HEK293T (cell line): Measurements from ENCODE around the gene SORBS2.

Source experiments
- CTCF ChIA-PET: fragments of 350-600 bp; formaldehyde crosslinking; extraction: SDS; loops from one replicate; lab custom pipeline; 2021; ENCODE audit warnings: antibody characterized with exemption, inconsistent platforms; lab: Yijun Ruan, JAX
- POLR2A ChIA-PET: fragments of 350-600 bp; formaldehyde crosslinking; extraction: SDS; loops from one replicate; lab custom pipeline; 2020; ENCODE audit warnings: antibody characterized with exemption, inconsistent platforms; lab: Yijun Ruan, JAX
- DNase-seq: peaks from one replicate; pipeline ENCODE4 v3.0.0; 2012; ENCODE audit warnings: mixed read lengths; ENCODE audit errors: extremely low spot score
- ARNT ChIP-seq: fragments of 450-650 bp; IDR thresholded peaks from 2 replicates; pipeline ENCODE4 v1.6.1; 2017; ENCODE audit warnings: mild to moderate bottlenecking
- BHLHE40 ChIP-seq: fragments of 450-650 bp; IDR thresholded peaks from 2 replicates; pipeline ENCODE4 v1.6.1; 2016; ENCODE audit warnings: mild to moderate bottlenecking, moderate library complexity, borderline replicate concordance
- CTBP1 ChIP-seq: fragments of 450-650 bp; IDR thresholded peaks from 2 replicates; pipeline ENCODE4 v1.6.1; 2016; ENCODE audit warnings: borderline replicate concordance
- ELF4 ChIP-seq: fragments of 450-650 bp; IDR thresholded peaks from 2 replicates; pipeline ENCODE4 v1.6.1; 2017; ENCODE audit warnings: antibody characterized with exemption
- FOXA1 ChIP-seq: fragments of 450-650 bp; IDR thresholded peaks from 2 replicates; pipeline ENCODE4 v1.6.1; 2016; ENCODE audit warnings: mild to moderate bottlenecking
- FOXK2 ChIP-seq: fragments of 450-650 bp; IDR thresholded peaks from 2 replicates; pipeline ENCODE4 v1.6.1; 2016; ENCODE audit warnings: mild to moderate bottlenecking
- FOXM1 ChIP-seq: fragments of 450-650 bp; IDR thresholded peaks from 2 replicates; pipeline ENCODE4 v1.6.1; 2017; ENCODE audit warnings: mild to moderate bottlenecking, borderline replicate concordance
- HDGF ChIP-seq: fragments of 450-650 bp; IDR thresholded peaks from 2 replicates; pipeline ENCODE4 v1.6.1; 2017; ENCODE audit warnings: antibody characterized with exemption, borderline replicate concordance
- L3MBTL2 ChIP-seq: fragments of 450-650 bp; conservative IDR thresholded peaks from 2 replicates; pipeline ENCODE4 v1.6.1; 2016; ENCODE audit warnings: mild to moderate bottlenecking
- LEF1 ChIP-seq: fragments of 450-650 bp; IDR thresholded peaks from 2 replicates; pipeline ENCODE4 v1.6.1; 2017; ENCODE audit warnings: mild to moderate bottlenecking, borderline replicate concordance
- NFRKB ChIP-seq: fragments of 450-650 bp; IDR thresholded peaks from 2 replicates; pipeline ENCODE4 v1.6.1; 2016; ENCODE audit warnings: mild to moderate bottlenecking, moderate library complexity
- SP1 ChIP-seq: fragments of 450-650 bp; IDR thresholded peaks from 2 replicates; pipeline ENCODE4 v1.6.1; 2017
- SUZ12 ChIP-seq: fragments of 450-650 bp; IDR thresholded peaks from 2 replicates; pipeline ENCODE4 v1.6.1; 2016; ENCODE audit warnings: mild to moderate bottlenecking
- TARDBP ChIP-seq: fragments of 450-650 bp; IDR thresholded peaks from 2 replicates; pipeline ENCODE4 v1.6.1; 2016
- ZNF384 ChIP-seq: fragments of 450-650 bp; IDR thresholded peaks from 2 replicates; pipeline ENCODE4 v1.6.1; 2016
- TF ChIP-seq, protein P1 (sequence below): fragments of 450-650 bp; IDR thresholded peaks from 2 replicates; pipeline ENCODE4 v1.6.1; 2016

SORBS2 gene

GRCh38 chr4:185689407-185689806 is 122.6 kb downstream of the SORBS2 start:
- DNase-seq = no peak
- no peak for TF ChIP-seq TARDBP
- TF ChIP-seq HDGF = no peak
- TF ChIP-seq FOXA1 = no peak
- no peak for TF ChIP-seq L3MBTL2
- TF ChIP-seq ARNT = no peak
- no peak for TF ChIP-seq LEF1
- TF ChIP-seq, protein P1, sequence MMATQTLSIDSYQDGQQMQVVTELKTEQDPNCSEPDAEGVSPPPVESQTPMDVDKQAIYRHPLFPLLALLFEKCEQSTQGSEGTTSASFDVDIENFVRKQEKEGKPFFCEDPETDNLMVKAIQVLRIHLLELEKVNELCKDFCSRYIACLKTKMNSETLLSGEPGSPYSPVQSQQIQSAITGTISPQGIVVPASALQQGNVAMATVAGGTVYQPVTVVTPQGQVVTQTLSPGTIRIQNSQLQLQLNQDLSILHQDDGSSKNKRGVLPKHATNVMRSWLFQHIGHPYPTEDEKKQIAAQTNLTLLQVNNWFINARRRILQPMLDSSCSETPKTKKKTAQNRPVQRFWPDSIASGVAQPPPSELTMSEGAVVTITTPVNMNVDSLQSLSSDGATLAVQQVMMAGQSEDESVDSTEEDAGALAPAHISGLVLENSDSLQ = no peak
- TF ChIP-seq ZNF384 = no peak
- no peak for TF ChIP-seq SUZ12
- no peak for TF ChIP-seq FOXM1
- no peak for TF ChIP-seq FOXK2
- TF ChIP-seq SP1 = no peak
- no peak for TF ChIP-seq NFRKB
- no peak for TF ChIP-seq ELF4
- TF ChIP-seq BHLHE40 = no peak
- TF ChIP-seq CTBP1 = no peak
- POLR2A ChIA-PET = no interaction called here
- CTCF ChIA-PET = no interaction called here

DNA sequence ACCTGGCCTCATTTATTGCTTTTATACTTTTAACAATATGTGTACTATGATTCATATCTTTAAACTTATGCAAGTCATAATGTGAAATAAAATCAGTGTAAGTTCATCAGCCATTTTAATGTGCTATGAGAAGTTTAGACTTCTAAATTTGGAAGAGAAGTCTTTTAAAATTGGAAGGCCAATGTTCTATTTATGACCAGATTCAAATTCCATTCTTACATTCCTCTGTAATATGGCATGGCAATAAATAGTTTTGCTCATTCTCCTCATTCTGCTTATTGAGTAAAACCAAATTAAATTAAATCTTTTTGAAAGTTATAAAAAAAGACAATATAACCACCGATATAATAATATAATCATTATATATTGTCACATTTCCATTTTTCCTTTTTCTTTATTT is 126.2 kb downstream of the SORBS2 start:
- ChIA-PET CTCF (no interaction called here), POLR2A (no interaction called here)
- DNase-seq = no peak

DNA sequence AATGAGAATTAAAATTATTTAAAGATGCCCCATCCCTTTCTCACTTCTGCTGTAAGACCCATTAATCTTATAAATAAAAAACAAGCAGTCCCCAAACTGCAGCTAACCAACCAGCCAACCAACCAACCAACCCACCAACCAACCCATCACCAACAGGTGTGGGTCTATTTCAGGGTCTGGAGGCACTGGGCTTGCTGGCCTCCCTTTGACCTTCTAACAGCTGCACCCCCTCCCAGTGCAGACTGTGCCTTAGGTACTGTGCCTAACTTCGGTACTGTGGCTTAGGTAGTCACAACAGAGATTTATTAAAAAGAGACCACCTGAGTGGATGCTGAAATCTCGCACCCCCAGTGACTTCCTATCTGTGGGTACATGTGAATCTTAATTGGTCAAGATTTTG is 128.1 kb downstream of the SORBS2 start:
- no peak for DNase-seq
- ChIA-PET POLR2A (no interaction called here), CTCF (no interaction called here)
- no peak for TF ChIP-seq FOXA1
- no peak for TF ChIP-seq SUZ12
- TF ChIP-seq, protein P1 = no peak
- TF ChIP-seq TARDBP = no peak
- TF ChIP-seq L3MBTL2 = no peak
- TF ChIP-seq ELF4 = no peak
- no peak for TF ChIP-seq NFRKB
- no peak for TF ChIP-seq SP1
- TF ChIP-seq ZNF384 = no peak
- no peak for TF ChIP-seq HDGF

More for the DNA sequence above, 126.2 kb downstream of the SORBS2 start:
- TF ChIP-seq ARNT = no peak
- no peak for TF ChIP-seq TARDBP
- no peak for TF ChIP-seq L3MBTL2
- no peak for TF ChIP-seq BHLHE40
- no peak for TF ChIP-seq ELF4
- no peak for TF ChIP-seq SUZ12
- TF ChIP-seq NFRKB = no peak
- TF ChIP-seq, protein P1 = no peak
- no peak for TF ChIP-seq CTBP1
- no peak for TF ChIP-seq SP1
- TF ChIP-seq FOXK2 = no peak
- TF ChIP-seq ZNF384 = no peak
- TF ChIP-seq HDGF = no peak
- no peak for TF ChIP-seq LEF1

DNA sequence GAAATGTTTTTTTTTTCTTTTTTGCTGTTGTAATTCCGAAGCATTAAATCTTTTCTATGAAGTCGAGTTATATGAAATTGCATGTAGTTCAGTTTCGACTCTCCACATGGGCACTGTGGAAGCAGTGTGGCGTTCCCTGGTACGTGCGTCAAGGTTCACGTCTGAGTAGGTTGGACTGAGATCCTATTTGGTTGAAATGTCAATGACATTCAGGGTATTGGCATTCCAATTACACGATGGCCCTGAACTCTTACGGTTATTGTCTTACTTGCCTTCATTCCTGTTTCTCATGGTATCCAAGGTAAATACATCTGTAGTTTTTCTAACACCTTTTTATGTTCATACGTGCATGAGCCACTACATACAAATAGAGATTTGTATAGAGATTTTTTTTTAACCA is 128.8 kb downstream of the SORBS2 start:
- TF ChIP-seq, protein P1 = no peak
- TF ChIP-seq L3MBTL2 (no peak), CTBP1 (no peak), HDGF (no peak), FOXA1 (no peak), FOXK2 (no peak), ZNF384 (no peak), SUZ12 (no peak), BHLHE40 (no peak), LEF1 (no peak), FOXM1 (no peak), TARDBP (no peak), NFRKB (no peak)
- ChIA-PET CTCF (no interaction called here), POLR2A (no interaction called here)
- no peak for DNase-seq

GRCh38 chr4:185682236-185682635 is 129.8 kb downstream of the SORBS2 start:
- ChIA-PET POLR2A (no interaction called here), CTCF (interaction anchor here (0.6 kb wide), 1 partner anchor 336 kb away, joined by 3 read pairs; no protein-coding TSS in a partner anchor)
- no peak for TF ChIP-seq LEF1
- TF ChIP-seq SUZ12 = no peak
- TF ChIP-seq FOXK2 = no peak
- TF ChIP-seq, protein P1 = no peak
- no peak for TF ChIP-seq ELF4
- no peak for TF ChIP-seq L3MBTL2
- no peak for TF ChIP-seq SP1
- TF ChIP-seq NFRKB = no peak
- TF ChIP-seq FOXM1 = no peak
- TF ChIP-seq ZNF384 = no peak
- TF ChIP-seq ARNT = no peak
- no peak for TF ChIP-seq CTBP1
- TF ChIP-seq TARDBP = no peak
- TF ChIP-seq FOXA1 = no peak
- no peak for DNase-seq
